NT2/D1 (cell line): ENCODE data around the gene FGF7.

Source experiments
- DNase-seq: peaks from one replicate; pipeline ENCODE4 v3.0.0-alpha.2; 2011; ENCODE audit warnings: low read depth, low spot score
- H3K27me3 ChIP-seq: 2 replicates; pipeline ENCODE4 v1.6.0; 2011; ENCODE audit warnings: mild to moderate bottlenecking; ENCODE audit not compliant: insufficient read length, insufficient read depth
- H3K36me3 ChIP-seq: 2 replicates; pipeline ENCODE4 v1.6.1; 2011; ENCODE audit warnings: mild to moderate bottlenecking, low read length, mixed read lengths; ENCODE audit not compliant: insufficient read depth, insufficient read length
- H3K4me1 ChIP-seq: 2 replicates; pipeline ENCODE4 v1.5.1; 2011; ENCODE audit not compliant: insufficient read depth, insufficient read length
- H3K4me3 ChIP-seq: 2 replicates; pipeline ENCODE4 v1.5.1; 2011; ENCODE audit warnings: low read depth; ENCODE audit not compliant: insufficient read length
- H3K9ac ChIP-seq: 2 replicates; pipeline ENCODE4 v1.6.0; 2011; ENCODE audit warnings: low read depth; ENCODE audit not compliant: insufficient read length
- H3K9me3 ChIP-seq: 2 replicates; pipeline ENCODE4 v1.5.1; 2011; ENCODE audit warnings: mild to moderate bottlenecking, low read length; ENCODE audit not compliant: insufficient read depth
- SUZ12 ChIP-seq: IDR thresholded peaks from 2 replicates; pipeline ENCODE4 v1.6.1; 2011; ENCODE audit not compliant: insufficient read length, insufficient read depth; ENCODE audit errors: extremely low read depth
- YY1 ChIP-seq: IDR thresholded peaks from 2 replicates; pipeline ENCODE4 v1.6.1; 2011; ENCODE audit not compliant: insufficient read length, insufficient read depth
- ZNF274 ChIP-seq: IDR thresholded peaks from 2 replicates; pipeline ENCODE4 v1.6.1; 2011; ENCODE audit warnings: mild to moderate bottlenecking, low read depth, low read length

FGF7 gene

GRCh38 chr15:49438962-49439631 is 16.1 kb downstream of the FGF7 start:
- TF ChIP-seq ZNF274 = no peak
- TF ChIP-seq SUZ12 = no peak
- no peak for TF ChIP-seq YY1
- no peaks in the 10 kb centered on the region for H3K9me3 ChIP-seq
- H3K36me3 ChIP-seq = no peaks in the 10 kb centered on the region
- no peaks in the 10 kb centered on the region for H3K4me1 ChIP-seq
- no peak overlapping the region for H3K9ac ChIP-seq
- H3K4me3 ChIP-seq = no peak overlapping the region
- no peak for DNase-seq
- no peaks in the 10 kb centered on the region for H3K27me3 ChIP-seq

GRCh38 chr15:49439678-49440395 is 16.8 kb downstream of the FGF7 start:
- no peak for TF ChIP-seq SUZ12
- TF ChIP-seq ZNF274 = no peak
- TF ChIP-seq YY1 = no peak
- Histone ChIP-seq H3K36me3 (no peaks in the 10 kb centered on the region), H3K4me1 (no peaks in the 10 kb centered on the region), H3K9me3 (no peaks in the 10 kb centered on the region), H3K27me3 (no peaks in the 10 kb centered on the region), H3K4me3 (no peak overlapping the region), H3K9ac (no peak overlapping the region)
- no peak for DNase-seq

GRCh38 chr15:49441356-49441755 is 18.3 kb downstream of the FGF7 start:
- TF ChIP-seq YY1 = no peak
- TF ChIP-seq ZNF274 = no peak
- no peak for TF ChIP-seq SUZ12
- no peak for DNase-seq
- H3K9ac ChIP-seq = no peak overlapping the region
- H3K36me3 ChIP-seq = no peaks in the 10 kb centered on the region
- no peak overlapping the region for H3K4me3 ChIP-seq
- no peaks in the 10 kb centered on the region for H3K4me1 ChIP-seq
- no peaks in the 10 kb centered on the region for H3K9me3 ChIP-seq
- H3K27me3 ChIP-seq = no peaks in the 10 kb centered on the region

DNA sequence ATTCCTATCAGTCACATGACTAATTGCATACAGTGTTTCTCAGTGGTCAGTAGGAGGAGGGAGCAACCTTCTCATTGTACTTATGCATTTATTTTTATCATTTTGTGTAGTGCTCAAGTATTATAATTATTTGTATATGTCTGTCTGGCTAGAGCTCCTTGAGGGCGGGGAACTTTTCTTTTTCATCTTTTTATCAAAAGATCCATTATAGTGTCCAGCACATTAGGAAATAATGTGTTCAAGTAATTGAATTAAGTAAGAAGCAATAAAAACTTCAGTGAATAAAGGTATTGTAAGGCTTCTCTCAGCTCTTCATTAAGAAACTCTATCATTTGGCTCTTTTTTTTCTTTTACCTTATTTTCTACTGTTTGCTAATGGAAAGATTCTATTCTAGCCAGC is 18.8 kb downstream of the FGF7 start:
- Histone ChIP-seq H3K36me3 (no peaks in the 10 kb centered on the region), H3K4me3 (no peak overlapping the region), H3K4me1 (no peaks in the 10 kb centered on the region), H3K9me3 (no peaks in the 10 kb centered on the region), H3K9ac (no peak overlapping the region), H3K27me3 (no peaks in the 10 kb centered on the region)
- TF ChIP-seq SUZ12 (no peak), YY1 (no peak), ZNF274 (no peak)
- DNase-seq = no peak

GRCh38 chr15:49452595-49452994 is 29.6 kb downstream of the FGF7 start:
- Histone ChIP-seq H3K9ac (no peak overlapping the region), H3K9me3 (no peaks in the 10 kb centered on the region), H3K4me3 (no peak overlapping the region), H3K36me3 (no peaks in the 10 kb centered on the region), H3K27me3 (no peaks in the 10 kb centered on the region), H3K4me1 (no peaks in the 10 kb centered on the region)
- no peak for DNase-seq
- TF ChIP-seq ZNF274 (no peak), SUZ12 (no peak), YY1 (no peak)

DNA sequence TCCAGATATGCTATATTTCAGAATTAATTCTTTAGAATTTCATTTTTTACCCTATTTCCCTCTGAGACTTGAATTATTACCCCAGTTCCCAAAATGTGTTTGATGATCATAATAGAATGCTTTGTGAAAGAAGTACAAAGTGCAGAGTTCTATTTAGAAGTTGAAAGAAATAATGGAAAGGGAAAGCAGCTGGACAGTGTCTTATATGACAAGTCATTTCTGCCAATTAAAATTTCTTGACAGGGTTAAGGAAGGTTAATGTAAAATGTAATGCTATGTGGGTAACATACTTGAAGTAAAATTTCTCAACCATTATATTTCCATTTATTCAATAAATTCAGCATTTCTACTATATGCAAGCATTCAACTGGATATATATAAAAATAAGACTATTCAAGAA is 33.1 kb downstream of the FGF7 start:
- H3K4me1 ChIP-seq = no peaks in the 10 kb centered on the region
- TF ChIP-seq YY1 (no peak), ZNF274 (no peak), SUZ12 (no peak)
- no peaks in the 10 kb centered on the region for H3K36me3 ChIP-seq

GRCh38 chr15:49458145-49458544 is 35.1 kb downstream of the FGF7 start:
- Histone ChIP-seq H3K4me1 (no peaks in the 10 kb centered on the region), H3K9me3 (no peaks in the 10 kb centered on the region), H3K27me3 (no peaks in the 10 kb centered on the region), H3K4me3 (no peak overlapping the region), H3K9ac (no peak overlapping the region), H3K36me3 (no peaks in the 10 kb centered on the region)
- DNase-seq = no peak
- TF ChIP-seq ZNF274 (no peak), SUZ12 (no peak), YY1 (no peak)

More for the DNA sequence above, 33.1 kb downstream of the FGF7 start:
- Histone ChIP-seq H3K9me3 (no peaks in the 10 kb centered on the region), H3K27me3 (no peaks in the 10 kb centered on the region), H3K9ac (no peak overlapping the region), H3K4me3 (no peak overlapping the region)
- DNase-seq = no peak
